Brain microvascular endothelial cell (primary cell): ENCODE results near the gene EPHA6.
"Not testable (repeated sequence)": the region's sequence is repeated elsewhere in the genome, so short reads cannot be mapped to it uniquely, and the experiment has no call there.

ENCODE experiments used
- DNase-seq: peaks from one replicate; pipeline ENCODE4 v3.0.0-alpha.2; 2020
- H3K27ac ChIP-seq: fragments of 250-450 bp; sonication (Bioruptor Pico); 2 replicates; pipeline ENCODE4 v1.5.1; 2020; ENCODE audit warnings: mild to moderate bottlenecking, moderate library complexity
- H3K27me3 ChIP-seq: fragments of 250-450 bp; sonication (Bioruptor Pico); replicated peaks from 2 replicates; pipeline ENCODE4 v1.5.1; 2020; ENCODE audit warnings: mild to moderate bottlenecking
- H3K36me3 ChIP-seq: fragments of 250-450 bp; sonication (Bioruptor Pico); replicated peaks from 2 replicates; pipeline ENCODE4 v1.5.1; 2020; ENCODE audit warnings: mild to moderate bottlenecking
- H3K4me3 ChIP-seq: 2 replicates; pipeline ENCODE4 v1.5.1; 2011; ENCODE audit warnings: low read depth, mild to moderate bottlenecking, control low read depth, low read length, moderate library complexity
- CTCF ChIP-seq: IDR thresholded peaks from 2 replicates; pipeline ENCODE4 v1.5.1; 2011; ENCODE audit warnings: low read depth, mild to moderate bottlenecking, moderate library complexity, low read length, control low read depth, inconsistent platforms; ENCODE audit errors: missing control alignments
- in situ Hi-C: cut with HindIII; loops from 2 replicates; pipeline ENCODE4 v1.10.0; 2017; ENCODE audit warnings: low sequenced_read_pairs, low pct_ligation_motif_present

The EPHA6 gene

DNA sequence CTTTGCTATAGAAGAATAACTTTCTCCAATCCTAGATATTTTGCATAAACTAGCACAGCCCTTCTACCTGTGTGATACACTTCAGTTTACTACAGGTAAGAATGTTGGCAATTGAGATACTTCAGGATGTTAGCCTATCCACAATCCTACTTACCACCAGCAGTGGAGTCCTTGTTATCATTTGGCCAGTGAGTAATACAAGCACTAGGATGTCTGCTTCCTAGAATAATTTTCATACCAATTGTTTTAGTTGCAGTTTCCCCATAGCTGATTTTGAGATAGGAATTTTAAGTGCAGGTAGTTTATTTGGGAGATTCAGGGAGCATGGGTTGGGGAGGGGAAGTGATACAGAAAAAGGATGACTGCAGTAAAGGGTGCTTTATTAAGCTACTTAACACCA is 147.2 kb downstream of the EPHA6 start:
- H3K36me3 ChIP-seq, result no peaks in the 10 kb centered on the region
- DNase-seq, result no peak
- in situ Hi-C loops, result no loop called here
- no peak for TF ChIP-seq CTCF
- H3K27me3 ChIP-seq, result no peaks in the 10 kb centered on the region
- no peak overlapping the region for H3K27ac ChIP-seq
- no peak overlapping the region for H3K4me3 ChIP-seq

DNA sequence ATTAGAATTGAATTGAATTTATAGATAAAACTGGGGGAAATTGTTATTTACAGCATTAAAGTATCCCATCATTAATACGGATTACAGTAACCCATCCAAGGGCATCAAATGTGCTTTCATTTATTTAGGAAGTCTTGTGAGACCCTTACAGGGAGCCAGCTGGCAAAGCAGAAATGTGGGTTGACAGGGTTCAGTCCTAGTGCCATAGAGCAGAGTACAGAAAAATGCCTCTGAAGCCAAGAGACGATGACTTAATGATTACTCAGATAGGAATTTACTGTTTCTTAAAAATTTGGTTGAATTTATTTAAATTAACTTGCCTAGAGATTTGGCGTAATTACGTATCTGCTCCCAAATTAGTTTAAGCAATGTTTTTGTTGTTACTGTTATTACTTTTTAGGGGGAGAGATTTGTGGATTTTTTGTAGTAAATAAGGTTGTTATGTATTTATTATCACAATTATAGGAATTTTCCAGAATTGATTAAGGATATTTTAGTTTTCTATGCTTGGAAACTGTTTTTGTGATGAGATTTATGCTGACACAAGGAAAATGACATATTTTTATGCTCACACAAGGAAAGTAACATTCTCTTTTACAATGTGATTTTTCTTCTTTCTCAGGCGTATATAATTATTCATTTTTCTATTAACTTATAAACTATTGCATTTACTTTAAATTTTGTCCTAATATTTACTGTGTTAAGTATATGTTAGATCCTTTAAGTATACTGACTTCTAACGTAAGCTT is 152.0 kb downstream of the EPHA6 start:
- Histone ChIP-seq H3K27me3 (no peaks in the 10 kb centered on the region), H3K36me3 (no peaks in the 10 kb centered on the region), H3K4me3 (no peak overlapping the region), H3K27ac (no peak overlapping the region)
- in situ Hi-C loops, result no loop called here
- no peak for DNase-seq
- no peak for TF ChIP-seq CTCF

DNA sequence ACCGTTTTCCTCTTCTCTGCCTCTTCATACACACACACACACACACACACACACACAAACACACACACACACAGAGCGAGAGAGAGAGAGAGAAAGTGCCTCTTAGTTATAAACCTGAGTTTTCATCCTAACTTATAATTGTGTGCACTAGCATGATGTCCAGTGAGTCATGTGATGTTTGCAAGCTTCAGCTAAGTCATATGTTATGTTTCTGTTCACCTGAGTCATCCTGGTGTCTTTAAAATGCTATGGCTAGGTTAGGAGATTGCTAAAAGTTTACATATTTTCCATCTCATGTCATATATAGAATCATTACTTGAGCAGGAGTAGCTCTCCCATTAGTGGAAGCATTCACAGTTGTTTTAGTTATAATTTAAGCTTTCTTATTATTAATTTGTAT is 155.8 kb downstream of the EPHA6 start:
- no peak for TF ChIP-seq CTCF

DNA sequence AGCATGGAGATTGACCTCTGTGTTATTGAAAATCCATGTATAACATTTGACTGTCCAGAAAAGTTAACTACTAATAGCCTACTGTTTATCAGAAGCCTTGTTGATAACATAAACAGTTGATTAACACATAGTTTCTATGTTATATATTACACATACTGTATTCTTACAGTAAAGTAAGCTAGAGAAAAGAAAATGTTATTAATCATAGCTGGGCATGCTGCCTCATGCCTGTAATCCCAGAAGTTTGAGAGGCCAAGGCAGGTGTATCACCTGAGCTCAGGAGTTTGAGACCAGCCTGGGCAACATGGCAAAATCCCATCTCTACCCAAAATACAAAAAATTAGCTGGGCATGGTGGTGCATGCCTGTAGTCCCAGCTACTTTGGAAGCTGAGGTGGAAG is 163.3 kb downstream of the EPHA6 start:
- TF ChIP-seq CTCF, result no peak
- no peak overlapping the region for H3K27ac ChIP-seq
- H3K36me3 ChIP-seq, result no peaks in the 10 kb centered on the region
- DNase-seq, result no peak
- no peaks in the 10 kb centered on the region for H3K27me3 ChIP-seq
- no peak overlapping the region for H3K4me3 ChIP-seq
- in situ Hi-C loops, result no loop called here

More for the DNA sequence above, 155.8 kb downstream of the EPHA6 start:
- in situ Hi-C loops, result no loop called here
- no peaks in the 10 kb centered on the region for H3K27me3 ChIP-seq
- DNase-seq, result no peak
- no peak overlapping the region for H3K4me3 ChIP-seq
- no peaks in the 10 kb centered on the region for H3K36me3 ChIP-seq
- no peak overlapping the region for H3K27ac ChIP-seq

GRCh38 chr3:96983716-96984115 is 169.3 kb downstream of the EPHA6 start:
- H3K27ac ChIP-seq, H3K4me3 ChIP-seq, H3K36me3 ChIP-seq, in situ Hi-C loops, H3K27me3 ChIP-seq, DNase-seq: not testable (repeated sequence)

- no peak for TF ChIP-seq CTCF
- Histone ChIP-seq H3K36me3 (no peaks in the 10 kb centered on the region), H3K27ac (no peak overlapping the region), H3K4me3 (no peak overlapping the region), H3K27me3 (no peaks in the 10 kb centered on the region)
- in situ Hi-C loops, result no loop called here
- DNase-seq, result no peak
Measured at GRCh38 chr3:96986241-96986640, 171.8 kb downstream of the EPHA6 start.
